Vagina (tissue), 2 donors: Measurements from ENCODE around the gene DHTKD1.

Experiments used
- CTCF ChIP-seq, 3 experiments: fragments of 450-650 bp in 2 of 3; fragments of 200-600 bp in 1 of 3; sonication (generic) in 1 of 3; IDR thresholded peaks; one replicate each; pipeline ENCODE4 v1.5.1; 2017 to 2019; ENCODE audit warnings: antibody characterized with exemption in 3 of 3, mild to moderate bottlenecking in 2 of 3, moderate library complexity in 2 of 3
- POLR2A ChIP-seq, 2 donors: fragments of 450-650 bp; IDR thresholded peaks; one replicate each; pipeline ENCODE4 v1.6.1; 2017; ENCODE audit warnings: antibody characterized with exemption in 2 of 2, mild to moderate bottlenecking in 2 of 2, moderate library complexity in 2 of 2
- POLR2AphosphoS5 ChIP-seq, 2 donors: sonication (generic); formaldehyde crosslinking; IDR thresholded peaks; one replicate each; pipeline ENCODE4 v1.9.0; 2017; ENCODE audit warnings: antibody characterized with exemption in 2 of 2, mild to moderate bottlenecking in 2 of 2, low read depth in 1 of 2; ENCODE audit not compliant: insufficient read depth in 1 of 2

GRCh38 chr10:12165999-12166775 lies 97.4 kb downstream of the DHTKD1 start:
- TF ChIP-seq CTCF (IDR thresholded peaks at IDR 0.05), result no peak
- TF ChIP-seq POLR2A (IDR thresholded peaks at IDR 0.05), result no peak
- TF ChIP-seq POLR2AphosphoS5 (IDR thresholded peaks at IDR 0.05; ENCODE audit: insufficient read depth in 1 of 2, low read depth in 1 of 2), result no peak
